ENCODE measurements around the gene ETV2. TPM values are rescaled to one million over a fixed set of nuclear protein-coding genes. Genes with fewer than 3 reads are reported as not detected.

The ETV2 gene
- total and polyA plus RNA-seq, 2 donors (not counting 3 experiments of a cell fraction or from before 2014, with no cell fraction given), result 1.0 to 1.5 TPM

DNA sequence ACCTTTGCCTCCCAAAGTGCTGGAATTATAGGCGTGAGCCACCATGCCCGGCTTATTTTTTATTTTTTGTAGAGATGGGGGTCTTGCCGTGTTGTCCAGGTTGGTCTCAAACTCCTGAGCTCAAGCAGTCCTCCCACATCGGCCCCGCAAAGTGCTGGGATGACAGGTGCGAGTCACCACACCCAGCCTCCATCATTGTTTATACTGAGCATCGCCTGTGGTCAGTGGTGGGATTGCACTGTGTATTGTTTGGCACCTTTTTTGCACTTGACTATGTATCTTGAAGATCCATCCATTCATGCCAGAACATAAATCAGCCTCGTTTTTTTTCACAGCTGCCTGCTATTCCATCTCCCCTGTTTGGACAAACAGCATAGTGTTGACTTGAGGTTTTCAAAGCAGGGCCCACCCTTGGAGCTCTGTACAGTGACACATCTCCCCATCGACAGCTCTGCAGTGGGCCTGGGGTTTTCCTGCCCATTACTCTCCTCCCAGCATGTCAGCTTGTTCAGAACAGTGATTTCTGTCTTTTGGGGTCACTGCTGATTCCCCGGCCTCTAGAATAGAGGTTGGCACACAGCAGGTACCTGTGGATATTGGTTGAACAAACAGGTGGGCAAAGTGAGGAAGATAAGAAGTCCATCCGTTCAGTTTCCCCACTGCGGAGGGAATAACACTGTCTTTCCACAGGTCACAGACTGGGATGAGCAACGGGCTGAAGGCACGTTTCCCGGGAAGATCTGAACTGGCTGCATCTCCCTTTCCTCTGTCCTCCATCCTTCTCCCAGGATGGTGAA lies 16.6 kb downstream of the ETV2 start:
- FAIRE-seq (no peak), DNase-seq (ENCODE audit: low read depth, low spot score) (no peak)
- H3K4me1 ChIP-seq (ENCODE audit: control insufficient read depth, extremely low read depth, insufficient read depth, low read length), result no peaks in the 10 kb centered on the region
- no peaks in the 10 kb centered on the region for H3K9me1 ChIP-seq (replicated peaks; ENCODE audit: control insufficient read depth, extremely low read depth, insufficient read depth, low read length)
- ChIA-PET CTCF (interaction anchor here (1.5 kb wide), 1 partner anchor 10 kb away, joined by 4 read pairs; the partner anchor contains the start of gene COX6B1), POLR2A (interaction anchor here (0.7 kb wide), 1 partner anchor 1797 kb away, joined by 6 read pairs; no protein-coding TSS in a partner anchor)
- no peak for TF ChIP-seq POLR2A (IDR thresholded peaks at IDR 0.05; ENCODE audit: low read depth, low read length)
- no peak for TF ChIP-seq POLR2AphosphoS5 (IDR thresholded peaks at IDR 0.05; ENCODE audit: insufficient read depth, low read depth, low read length)
- no peak for TF ChIP-seq GATA2 (IDR thresholded peaks at IDR 0.05; ENCODE audit: insufficient read depth, insufficient read length, low read depth, low read length)
- TF ChIP-seq, protein P1, sequence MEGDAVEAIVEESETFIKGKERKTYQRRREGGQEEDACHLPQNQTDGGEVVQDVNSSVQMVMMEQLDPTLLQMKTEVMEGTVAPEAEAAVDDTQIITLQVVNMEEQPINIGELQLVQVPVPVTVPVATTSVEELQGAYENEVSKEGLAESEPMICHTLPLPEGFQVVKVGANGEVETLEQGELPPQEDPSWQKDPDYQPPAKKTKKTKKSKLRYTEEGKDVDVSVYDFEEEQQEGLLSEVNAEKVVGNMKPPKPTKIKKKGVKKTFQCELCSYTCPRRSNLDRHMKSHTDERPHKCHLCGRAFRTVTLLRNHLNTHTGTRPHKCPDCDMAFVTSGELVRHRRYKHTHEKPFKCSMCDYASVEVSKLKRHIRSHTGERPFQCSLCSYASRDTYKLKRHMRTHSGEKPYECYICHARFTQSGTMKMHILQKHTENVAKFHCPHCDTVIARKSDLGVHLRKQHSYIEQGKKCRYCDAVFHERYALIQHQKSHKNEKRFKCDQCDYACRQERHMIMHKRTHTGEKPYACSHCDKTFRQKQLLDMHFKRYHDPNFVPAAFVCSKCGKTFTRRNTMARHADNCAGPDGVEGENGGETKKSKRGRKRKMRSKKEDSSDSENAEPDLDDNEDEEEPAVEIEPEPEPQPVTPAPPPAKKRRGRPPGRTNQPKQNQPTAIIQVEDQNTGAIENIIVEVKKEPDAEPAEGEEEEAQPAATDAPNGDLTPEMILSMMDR (IDR thresholded peaks at IDR 0.05; ENCODE audit: extremely low read depth in 1 of 2, insufficient read depth in 1 of 2, low read depth in 1 of 2, low read length in 2 of 2), result no peak
- TF ChIP-seq, protein P2, sequence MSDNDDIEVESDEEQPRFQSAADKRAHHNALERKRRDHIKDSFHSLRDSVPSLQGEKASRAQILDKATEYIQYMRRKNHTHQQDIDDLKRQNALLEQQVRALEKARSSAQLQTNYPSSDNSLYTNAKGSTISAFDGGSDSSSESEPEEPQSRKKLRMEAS (IDR thresholded peaks at IDR 0.05; ENCODE audit: insufficient read depth, insufficient read length), result no peak
- TF ChIP-seq JUN (IDR thresholded peaks at IDR 0.05; ENCODE audit: borderline replicate concordance, insufficient read depth, insufficient read length, low read depth), result no peak
- TF ChIP-seq EZH2 (IDR thresholded peaks at IDR 0.05; ENCODE audit: borderline replicate concordance, low read depth, low read length, severe bottlenecking), result no peak
- TF ChIP-seq FOS (IDR thresholded peaks at IDR 0.05; ENCODE audit: borderline replicate concordance, insufficient read depth, low read length), result no peak
- TF ChIP-seq MYC (IDR thresholded peaks at IDR 0.05; ENCODE audit: low read depth, low read length), result no peak
- dilution Hi-C loops (cut with MboI; ENCODE audit: extremely low pct_ligation_motif_present, low sequenced_read_pairs), result no loop called here
- H3K36me3 ChIP-seq (ENCODE audit: control insufficient read depth in 2 of 2, extremely low read depth in 1 of 2, insufficient read depth in 2 of 2, low read length in 2 of 2), result peaks cover 9 to 19% of the 10 kb centered on the region in 2 experiments
- H3K4me3 ChIP-seq (replicated peaks in 1 of 3; ENCODE audit: insufficient read depth in 1 of 3, low read depth in 1 of 3, low read length in 3 of 3), result no peak overlapping the region
- no peaks in the 10 kb centered on the region for H3K9me3 ChIP-seq (replicated peaks; ENCODE audit: control insufficient read depth, insufficient read depth, low read length)
- BruUV-seq (replicated peaks), result no TSS peak
- H2AFZ ChIP-seq (ENCODE audit: low read depth, low read length), result no peak overlapping the region
- no peaks in the 10 kb centered on the region for H3K79me2 ChIP-seq (ENCODE audit: control insufficient read depth, insufficient read depth, low read length)
- intact Hi-C loops (cut with micrococcal nuclease), result no loop called here
- no peak overlapping the region for H3K9ac ChIP-seq (replicated peaks; ENCODE audit: extremely low read depth, insufficient read depth, low read length)
- H4K20me1 ChIP-seq (replicated peaks; ENCODE audit: control insufficient read depth, extremely low read depth, insufficient read depth, low read length), result no peaks in the 10 kb centered on the region
- no peak overlapping the region for H3K4me2 ChIP-seq (ENCODE audit: insufficient read depth, low read length)
- H3K27ac ChIP-seq (ENCODE audit: insufficient read depth, low read depth, low read length), result no peak overlapping the region
- H3K27me3 ChIP-seq (ENCODE audit: control insufficient read depth in 2 of 2, insufficient read depth in 2 of 2, low read length in 2 of 2), result no peaks in the 10 kb centered on the region
